Epithelial cell of esophagus (primary cell): Measurements from ENCODE around the gene HOXA9.
A peak's percentile ranks its signal among the peaks of the same experiment; 100 is the strongest.

ENCODE experiments used
- DNase-seq: peaks from one replicate; pipeline ENCODE4 v3.0.0; 2010; ENCODE audit warnings: low read depth
- H3K4me3 ChIP-seq: 2 replicates; pipeline ENCODE4 v1.5.1; 2011; ENCODE audit warnings: mild to moderate bottlenecking, low read length, control low read depth
- CTCF ChIP-seq: IDR thresholded peaks from 2 replicates; pipeline ENCODE4 v1.5.1; 2011; ENCODE audit warnings: low read depth, mild to moderate bottlenecking, low read length, control low read depth, inconsistent platforms; ENCODE audit not compliant: insufficient read depth; ENCODE audit errors: missing control alignments

HOXA9 gene

GRCh38 chr7:27139334-27140125 is 25.8 kb downstream of the HOXA9 start:
- DNase-seq: no peak
- H3K4me3 ChIP-seq: no peak overlapping the region

GRCh38 chr7:27138985-27139333 is 26.4 kb downstream of the HOXA9 start:
- no peak overlapping the region for H3K4me3 ChIP-seq
- DNase-seq: no peak
- no peak for TF ChIP-seq CTCF

More at GRCh38 chr7:27139334-27140125, 25.8 kb downstream of the HOXA9 start:
- no peak for TF ChIP-seq CTCF

DNA sequence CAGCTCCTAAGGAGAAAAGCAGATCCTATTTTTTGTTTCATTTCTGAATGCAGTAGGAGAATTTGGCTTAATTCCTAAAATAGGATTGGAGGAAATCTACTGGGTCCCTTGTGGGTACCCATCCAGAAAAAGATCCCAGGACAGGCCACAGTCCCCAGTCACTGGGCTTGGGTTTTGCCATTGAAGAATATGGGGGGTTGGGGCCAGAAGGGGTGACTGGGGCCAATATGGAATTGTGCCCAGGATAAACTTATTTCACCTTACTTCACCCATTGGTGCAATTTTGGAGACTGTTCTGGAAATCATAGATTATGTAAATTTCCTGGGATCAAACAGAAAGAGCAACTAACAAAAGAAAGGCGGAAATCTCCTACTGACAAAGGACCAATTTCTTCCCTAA is 26.9 kb downstream of the HOXA9 start:
- no peak overlapping the region for H3K4me3 ChIP-seq
- TF ChIP-seq CTCF: no peak
- DNase-seq: no peak

DNA sequence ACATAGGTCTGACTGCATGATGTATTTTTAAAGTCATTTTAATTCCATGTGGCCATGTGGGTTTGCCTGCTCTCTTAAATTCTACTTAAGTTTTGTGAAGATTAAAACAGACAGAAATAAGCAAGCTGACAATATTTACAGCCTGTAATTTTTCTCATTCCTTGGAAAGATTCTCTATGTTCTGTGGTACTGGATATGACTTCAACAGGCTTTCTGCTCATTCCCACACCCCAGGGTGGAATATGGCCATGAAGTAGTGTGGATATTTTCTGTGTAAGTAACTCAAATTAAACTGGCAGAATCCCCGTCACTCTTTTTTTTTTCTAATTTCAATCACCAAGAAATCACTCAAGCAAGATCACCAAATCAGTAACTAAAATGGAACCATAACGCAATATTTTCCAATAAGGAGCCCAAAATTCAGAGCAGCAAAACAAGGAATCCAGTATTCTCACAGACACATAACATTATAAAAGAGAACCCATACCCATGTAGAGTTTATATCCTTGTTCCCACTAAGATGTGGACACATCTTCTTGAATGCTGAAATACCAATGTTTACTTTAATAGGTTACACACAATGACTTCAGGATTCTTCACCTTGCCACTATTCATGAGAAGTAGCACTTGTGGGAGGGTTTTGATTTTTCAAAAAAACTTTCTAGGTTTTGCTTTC is 27.6 kb downstream of the HOXA9 start:
- no peak for TF ChIP-seq CTCF

DNA sequence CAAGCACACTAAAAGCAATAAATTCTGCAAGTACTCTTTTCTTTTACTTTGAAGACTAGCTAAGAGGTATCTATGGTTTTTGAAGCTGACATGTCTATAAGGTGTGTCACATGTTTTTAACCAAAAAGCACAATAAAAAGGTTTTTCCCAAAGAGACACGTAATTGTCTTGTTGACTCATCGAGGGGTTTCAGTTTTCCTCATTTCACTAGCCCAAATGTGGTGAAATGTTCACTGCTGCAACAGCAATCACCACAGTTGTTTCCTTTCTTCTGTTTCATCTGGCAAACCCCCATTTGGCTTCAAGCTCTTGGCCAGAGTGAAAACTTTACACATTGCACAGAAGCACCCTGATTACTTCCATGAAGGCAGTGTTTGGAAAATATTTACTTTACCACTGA is 30.9 kb downstream of the HOXA9 start:
- H3K4me3 ChIP-seq: no peak overlapping the region
- TF ChIP-seq CTCF: no peak
- peak; percentile 44 for DNase-seq

More for the DNA sequence above, 27.6 kb downstream of the HOXA9 start:
- DNase-seq: no peak
- H3K4me3 ChIP-seq: no peak overlapping the region

- H3K4me3 ChIP-seq: no peak overlapping the region
- no peak for TF ChIP-seq CTCF
- DNase-seq: no peak
These were observed 31.7 kb downstream of the HOXA9 start for GRCh38 chr7:27133409-27134231.
